Esophagus muscularis mucosa (tissue), 4 donors: ENCODE results near the gene WNK1. TPM values are rescaled to one million over a fixed set of nuclear protein-coding genes. Genes with fewer than 3 reads are reported as not detected.

Experiments used
- DNase-seq: peaks from one replicate; pipeline ENCODE4 v3.0.0-alpha.2; 2017; ENCODE audit errors: extremely low spot score
- H3K27ac ChIP-seq, 4 donors: fragments of 200-600 bp; sonication (generic); replicated peaks in 1 of 4; 1 replicate in 3 of 4; 2 replicates in 1 of 4; pipeline ENCODE4 v1.5.1; 2016 to 2019; ENCODE audit warnings: mild to moderate bottlenecking in 1 of 4
- H3K27me3 ChIP-seq, 4 donors: fragments of 200-600 bp; sonication (generic); one replicate each; pipeline versions ENCODE4 v1.5.1 to v1.6.0; 2016 to 2019
- H3K36me3 ChIP-seq, 4 donors: fragments of 200-600 bp; sonication (generic); one replicate each; pipeline ENCODE4 v1.5.1; 2016 to 2019
- H3K4me1 ChIP-seq, 4 donors: fragments of 200-600 bp; sonication (generic); one replicate each; pipeline ENCODE4 v1.5.1; 2016 to 2019
- H3K4me3 ChIP-seq, 4 donors: fragments of 200-600 bp; sonication (generic); 1 replicate in 2 of 4; 2 replicates in 2 of 4; pipeline ENCODE4 v1.5.1; 2016 to 2019; ENCODE audit warnings: mild to moderate bottlenecking in 4 of 4, moderate library complexity in 1 of 4
- H3K9me3 ChIP-seq, 4 donors: fragments of 200-600 bp; sonication (generic); 1 replicate in 3 of 4; 2 replicates in 1 of 4; pipeline ENCODE4 v1.5.1; 2016 to 2019
- EP300 ChIP-seq: sonication (generic); formaldehyde crosslinking; IDR thresholded peaks from one replicate; pipeline ENCODE4 v1.6.1; 2017; ENCODE audit warnings: antibody characterized with exemption
- POLR2A ChIP-seq: fragments of 450-650 bp; IDR thresholded peaks from one replicate; pipeline ENCODE4 v1.6.1; 2017; ENCODE audit warnings: antibody characterized with exemption, moderate library complexity, mild to moderate bottlenecking, low read depth
- POLR2AphosphoS5 ChIP-seq, 2 donors: sonication (generic); formaldehyde crosslinking; IDR thresholded peaks; one replicate each; pipeline ENCODE4 v1.6.1; 2017; ENCODE audit warnings: antibody characterized with exemption in 2 of 2
- WGBS: methylation state at CpG from one replicate; pipeline ENCODE4 v1.1.5; 2018; 5-methylcytosine and 5-hydroxymethylcytosine counted together
- intact Hi-C: fragments of 100-400 bp; cut with DNase I; formaldehyde crosslinking; loops from one replicate; pipeline ENCODE4 v1.15.1; 2023
- total RNA-seq, 4 donors: library from RNA; depleted of rRNA; stranded (reverse); fragments of >200 nt; gene quantifications; one replicate each; pipeline versions ENCODE4 v1.1.0 to v1.2.1, GENCODE V29; 2016
- TF ChIP-seq, protein P1 (sequence below), 3 experiments: fragments of 200-600 bp in 2 of 3; fragments of 450-650 bp in 1 of 3; sonication (generic) in 2 of 3; IDR thresholded peaks; one replicate each; pipeline ENCODE4 v1.5.1; 2017 to 2019; ENCODE audit warnings: antibody characterized with exemption in 3 of 3, mild to moderate bottlenecking in 2 of 3, moderate library complexity in 1 of 3

Gene WNK1
- total RNA-seq, 4 donors from 2014 or later, result 137 to 250 (median 158) TPM

DNA sequence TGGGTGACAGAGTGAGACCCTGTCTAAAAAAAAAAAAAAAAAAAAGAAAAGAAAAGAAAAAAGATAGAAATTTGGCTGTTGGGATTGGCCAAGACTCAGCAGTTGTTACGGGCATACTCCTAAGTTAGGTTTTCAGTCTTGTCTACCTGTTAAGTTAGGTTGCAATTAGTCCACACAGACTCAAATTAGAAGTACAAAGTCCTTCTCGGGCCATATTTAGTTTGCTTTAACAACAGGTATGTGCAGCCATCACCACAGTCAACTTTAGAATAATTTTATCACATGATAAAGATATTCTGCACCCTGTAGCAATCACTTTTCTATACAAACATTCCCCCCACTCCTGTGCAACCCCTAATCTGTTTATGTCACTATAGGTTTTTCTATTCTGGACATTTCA lies 85.2 kb downstream of the WNK1 start:
- TF ChIP-seq EP300 (no peak), POLR2AphosphoS5 (IDR thresholded peaks at IDR 0.05) (no peak), POLR2A (no peak)
- TF ChIP-seq, protein P1, sequence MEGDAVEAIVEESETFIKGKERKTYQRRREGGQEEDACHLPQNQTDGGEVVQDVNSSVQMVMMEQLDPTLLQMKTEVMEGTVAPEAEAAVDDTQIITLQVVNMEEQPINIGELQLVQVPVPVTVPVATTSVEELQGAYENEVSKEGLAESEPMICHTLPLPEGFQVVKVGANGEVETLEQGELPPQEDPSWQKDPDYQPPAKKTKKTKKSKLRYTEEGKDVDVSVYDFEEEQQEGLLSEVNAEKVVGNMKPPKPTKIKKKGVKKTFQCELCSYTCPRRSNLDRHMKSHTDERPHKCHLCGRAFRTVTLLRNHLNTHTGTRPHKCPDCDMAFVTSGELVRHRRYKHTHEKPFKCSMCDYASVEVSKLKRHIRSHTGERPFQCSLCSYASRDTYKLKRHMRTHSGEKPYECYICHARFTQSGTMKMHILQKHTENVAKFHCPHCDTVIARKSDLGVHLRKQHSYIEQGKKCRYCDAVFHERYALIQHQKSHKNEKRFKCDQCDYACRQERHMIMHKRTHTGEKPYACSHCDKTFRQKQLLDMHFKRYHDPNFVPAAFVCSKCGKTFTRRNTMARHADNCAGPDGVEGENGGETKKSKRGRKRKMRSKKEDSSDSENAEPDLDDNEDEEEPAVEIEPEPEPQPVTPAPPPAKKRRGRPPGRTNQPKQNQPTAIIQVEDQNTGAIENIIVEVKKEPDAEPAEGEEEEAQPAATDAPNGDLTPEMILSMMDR (IDR thresholded peaks at IDR 0.05), result no peak
- intact Hi-C loops, result no loop called here
- Histone ChIP-seq H3K4me1 (peaks cover 0 to 17% (median 3%) of the 10 kb centered on the region in 4 donors), H3K9me3 (no peaks in the 10 kb centered on the region), H3K36me3 (peaks cover 0 to 24% (median 6%) of the 10 kb centered on the region in 4 donors), H3K27ac (no peak overlapping the region), H3K27me3 (no peaks in the 10 kb centered on the region), H3K4me3 (no peak overlapping the region)
- DNase-seq, result no peak
- 100% methylated on average over 2 of the region's 2 CpGs for WGBS

DNA sequence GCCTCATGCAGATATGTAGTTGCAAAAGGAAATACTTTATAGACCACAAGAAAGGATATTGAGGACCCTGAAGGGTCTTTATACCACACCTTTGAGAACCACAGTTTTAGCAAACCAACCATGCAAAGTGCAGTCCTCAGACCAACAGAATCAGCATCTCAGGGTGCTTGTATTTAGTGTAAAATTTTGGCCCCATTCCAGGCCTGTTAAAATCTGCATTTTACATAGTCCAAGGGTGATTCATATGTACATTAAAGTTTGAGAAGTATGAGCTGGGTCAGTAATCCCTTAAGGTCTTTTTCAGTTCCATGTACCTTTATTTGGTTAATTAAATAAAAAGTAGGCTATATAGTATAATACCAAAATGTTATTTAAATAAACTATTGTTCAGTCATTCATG lies 91.2 kb downstream of the WNK1 start:
- no peaks in the 10 kb centered on the region for H3K9me3 ChIP-seq
- intact Hi-C loops, result no loop called here
- H3K36me3 ChIP-seq, result peaks cover 0 to 12% (median 4%) of the 10 kb centered on the region in 4 donors
- no peaks in the 10 kb centered on the region for H3K27me3 ChIP-seq
- peaks cover 6 to 15% (median 7%) of the 10 kb centered on the region in 4 donors for H3K4me1 ChIP-seq
- H3K27ac ChIP-seq, result no peak overlapping the region
- no peak for DNase-seq
- no peak overlapping the region for H3K4me3 ChIP-seq
- TF ChIP-seq POLR2A (no peak), POLR2AphosphoS5 (IDR thresholded peaks at IDR 0.05) (no peak), EP300 (no peak)
- TF ChIP-seq, protein P1 (IDR thresholded peaks at IDR 0.05), result no peak

DNA sequence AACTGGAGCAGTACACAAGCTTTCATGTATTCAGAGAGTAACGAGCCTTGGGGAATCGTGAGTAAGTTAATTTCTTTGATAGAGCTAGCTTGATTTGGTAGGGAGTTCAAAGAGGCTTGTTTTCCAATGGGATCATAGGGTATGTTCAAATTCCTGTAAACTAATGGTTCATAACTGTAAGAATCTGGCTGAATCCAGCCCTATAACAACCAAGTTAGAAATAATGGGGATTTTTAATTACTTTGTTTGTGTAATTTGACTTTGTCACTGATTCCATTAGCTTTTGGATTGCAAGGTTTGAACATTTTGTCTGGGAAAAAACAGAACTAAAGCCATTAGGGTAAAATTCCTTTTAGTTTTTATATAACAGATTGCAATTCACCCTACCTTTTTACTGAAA lies 94.0 kb downstream of the WNK1 start:
- no peak for DNase-seq
- TF ChIP-seq EP300 (no peak), POLR2AphosphoS5 (IDR thresholded peaks at IDR 0.05) (no peak), POLR2A (no peak)
- TF ChIP-seq, protein P1 (IDR thresholded peaks at IDR 0.05), result no peak
- Histone ChIP-seq H3K9me3 (no peaks in the 10 kb centered on the region), H3K27me3 (no peaks in the 10 kb centered on the region), H3K4me1 (peaks cover 13 to 19% (median 16%) of the 10 kb centered on the region in 4 donors), H3K36me3 (peaks cover 0 to 3% (median 1%) of the 10 kb centered on the region in 4 donors), H3K27ac (no peak overlapping the region), H3K4me3 (no peak overlapping the region)
- intact Hi-C loops, result no loop called here
- 95% methylated on average over 2 of the region's 2 CpGs for WGBS

DNA sequence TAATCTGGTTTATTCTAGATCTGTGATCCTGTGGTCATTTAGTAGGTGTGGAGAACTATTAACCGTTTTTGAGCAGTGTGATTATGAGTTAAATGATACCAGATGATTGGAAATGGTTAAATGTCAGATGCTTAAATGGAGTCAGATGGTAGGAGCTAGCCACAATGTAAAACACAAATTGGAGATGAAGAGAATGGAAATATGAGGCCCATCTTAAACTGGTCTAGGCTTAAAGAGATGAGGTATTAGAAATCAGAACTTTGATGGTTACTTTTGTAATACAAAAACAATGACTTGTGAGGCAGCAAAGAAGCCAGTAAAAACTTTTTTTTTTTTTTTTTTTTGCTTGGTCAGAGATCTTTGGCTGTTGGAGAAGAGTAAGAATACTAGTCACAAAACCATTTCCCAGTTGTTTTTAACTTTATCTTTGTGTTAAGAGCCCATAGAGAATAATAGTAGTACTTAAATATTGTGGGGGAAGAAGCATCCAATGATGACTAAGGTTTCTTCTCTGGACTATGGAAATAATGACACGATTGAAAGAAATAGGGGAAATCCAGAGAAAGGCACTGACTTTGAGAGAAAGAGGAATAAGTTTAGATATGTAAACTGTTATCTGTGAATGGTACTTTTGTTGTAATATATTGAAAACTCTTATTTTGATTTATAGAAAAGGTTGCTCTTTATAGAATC lies 95.9 kb downstream of the WNK1 start:
- DNase-seq, result no peak
- WGBS, result 50% methylated on average over 2 of the region's 2 CpGs
- no peak overlapping the region for H3K4me3 ChIP-seq
- H3K27ac ChIP-seq, result no peak overlapping the region
- no peaks in the 10 kb centered on the region for H3K9me3 ChIP-seq
- H3K36me3 ChIP-seq, result no peaks in the 10 kb centered on the region
- intact Hi-C loops, result no loop called here
- TF ChIP-seq EP300, result no peak
- TF ChIP-seq, protein P1 (IDR thresholded peaks at IDR 0.05), result no peak
- no peak for TF ChIP-seq POLR2A
- no peak for TF ChIP-seq POLR2AphosphoS5 (IDR thresholded peaks at IDR 0.05)
- H3K27me3 ChIP-seq, result no peaks in the 10 kb centered on the region
- peaks cover 22 to 38% (median 33%) of the 10 kb centered on the region in 4 donors for H3K4me1 ChIP-seq
